ENCODE data around the gene LAYN.

Gene LAYN

GRCh38 chr11:111531687-111532364 is 8.7 kb upstream of the LAYN start:
- DNase-seq (ENCODE audit: low spot score), result no peak

- no peak for DNase-seq (ENCODE audit: low spot score)
These were observed 8.2 kb upstream of the LAYN start for GRCh38 chr11:111532365-111532709.

DNA sequence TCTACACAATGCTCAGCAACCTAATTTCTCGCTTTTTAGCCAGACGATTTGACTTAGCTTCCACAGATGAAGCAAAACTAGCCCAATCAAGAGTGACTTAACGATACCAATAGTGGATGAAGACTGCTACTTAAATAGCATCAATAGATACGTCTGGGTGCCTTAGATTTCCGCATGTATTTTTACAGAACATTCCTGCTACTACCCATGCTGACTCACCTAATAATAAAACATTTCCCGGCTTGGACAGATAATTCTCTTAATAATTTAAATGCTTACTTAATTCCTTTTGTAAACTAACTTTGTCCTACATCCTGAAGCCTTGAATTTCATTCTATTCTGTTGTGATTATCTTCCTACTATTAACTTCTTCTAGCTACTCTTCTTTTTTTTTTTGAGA is 5.2 kb upstream of the LAYN start:
- no peak for DNase-seq (ENCODE audit: low spot score)

DNA sequence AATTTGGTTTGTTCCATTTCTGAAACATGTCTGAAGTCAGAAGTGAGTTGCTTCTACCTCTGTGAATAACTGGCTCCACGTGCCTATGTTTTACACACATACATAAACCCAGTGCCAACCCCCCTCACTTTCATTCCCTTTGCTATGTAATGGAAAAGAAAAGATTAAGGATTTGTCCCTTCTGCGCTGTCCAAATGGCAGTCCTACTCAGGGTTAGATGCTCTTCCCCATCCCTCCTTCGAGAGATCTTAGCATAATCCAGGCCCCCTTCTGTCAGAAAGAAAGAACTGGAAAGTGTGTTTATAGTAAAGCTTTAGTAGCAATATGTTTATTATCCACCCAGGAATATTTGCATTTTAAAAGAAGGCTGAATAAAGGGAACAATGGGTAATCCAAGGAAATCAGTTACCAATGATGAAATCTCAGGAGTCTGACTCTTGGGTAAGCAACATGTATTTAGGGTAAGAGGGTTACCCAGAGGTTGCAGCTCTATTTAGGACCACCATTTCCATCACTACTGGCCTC is 3.1 kb upstream of the LAYN start:
- no peak for DNase-seq (ENCODE audit: low spot score)

DNA sequence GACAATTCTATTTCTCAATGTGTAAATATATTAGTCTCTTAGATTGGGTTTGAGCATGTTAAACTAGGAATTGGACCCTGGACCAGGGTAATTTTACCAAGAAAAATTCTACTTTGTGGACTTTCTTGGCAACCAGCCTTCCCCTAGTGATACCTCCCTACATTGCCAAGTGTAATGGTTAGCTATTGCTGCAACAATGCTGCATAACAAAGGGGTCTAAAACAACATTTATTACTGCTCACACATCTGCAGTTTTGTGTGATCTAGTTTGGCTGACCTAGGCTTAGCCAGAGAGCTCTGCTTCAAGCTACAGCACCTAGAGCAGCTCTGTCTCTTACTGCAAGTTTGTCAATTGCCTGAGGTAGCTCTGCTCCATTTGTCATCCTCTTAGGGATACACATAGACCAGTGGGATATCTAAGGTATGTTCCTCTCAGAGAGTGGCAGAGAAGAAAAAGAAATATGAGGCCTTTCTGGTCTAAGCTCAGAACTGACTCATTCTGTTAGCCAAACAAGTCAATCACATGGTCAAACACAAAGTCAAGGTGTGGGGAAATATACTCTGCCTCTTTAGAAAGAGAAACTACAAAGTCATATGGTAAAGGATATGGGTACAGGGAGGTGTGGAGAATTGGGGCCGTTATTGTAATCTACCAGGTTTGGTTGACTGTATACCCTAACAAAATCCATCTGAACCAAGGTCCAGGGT is 2.0 kb upstream of the LAYN start:
- DNase-seq (ENCODE audit: low spot score), result no peak

- DNase-seq (ENCODE audit: low spot score), result peak; percentile 47
These were observed 950 bp upstream of the LAYN start for GRCh38 chr11:111539426-111540113.

GRCh38 chr11:111540937-111541253 is 375 bp downstream of the LAYN start:
- no peak for DNase-seq (ENCODE audit: low spot score)

GRCh38 chr11:111541254-111542061 is 938 bp downstream of the LAYN start:
- DNase-seq (ENCODE audit: low spot score), result peak; percentile 30

DNA sequence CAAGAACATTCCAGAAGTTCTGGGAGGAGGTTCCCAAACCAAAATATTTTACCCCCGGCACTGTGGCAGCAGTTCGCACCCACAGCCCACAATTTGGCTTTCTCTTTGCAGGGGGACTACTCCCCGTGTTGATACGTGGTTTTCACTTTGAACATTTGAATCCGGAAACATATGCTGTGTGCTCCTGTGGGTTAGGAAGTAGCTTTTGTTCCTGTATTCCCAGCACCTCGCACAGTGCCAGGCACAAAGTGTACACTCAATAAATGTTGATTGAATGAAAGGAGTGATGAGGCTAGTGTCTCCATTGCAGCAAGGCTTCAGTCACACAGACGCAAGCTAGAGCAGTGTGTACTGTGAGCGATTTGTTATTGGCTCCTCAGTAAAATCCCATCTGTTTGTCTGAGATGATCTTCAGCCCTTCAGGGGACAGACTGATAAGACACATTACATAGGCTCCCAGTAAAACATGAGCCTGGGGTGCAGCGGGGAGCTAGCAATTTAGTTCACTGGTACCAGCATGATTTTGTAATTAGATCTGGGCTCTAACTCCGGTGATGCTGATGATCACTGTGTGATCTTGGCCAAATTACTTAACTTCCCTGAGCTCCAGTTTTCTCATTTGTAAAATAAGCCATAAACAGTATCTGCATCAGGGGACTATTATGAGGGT is 2.2 kb downstream of the LAYN start:
- DNase-seq (ENCODE audit: low spot score), result no peak

- no peak for DNase-seq (ENCODE audit: low spot score)
These were observed 8.0 kb downstream of the LAYN start for GRCh38 chr11:111548525-111548924.

GRCh38 chr11:111549196-111549868 is 8.8 kb downstream of the LAYN start:
- DNase-seq (ENCODE audit: low spot score), result no peak

GRCh38 chr11:111549869-111550203 is 9.3 kb downstream of the LAYN start:
- DNase-seq (ENCODE audit: low spot score), result no peak

DNA sequence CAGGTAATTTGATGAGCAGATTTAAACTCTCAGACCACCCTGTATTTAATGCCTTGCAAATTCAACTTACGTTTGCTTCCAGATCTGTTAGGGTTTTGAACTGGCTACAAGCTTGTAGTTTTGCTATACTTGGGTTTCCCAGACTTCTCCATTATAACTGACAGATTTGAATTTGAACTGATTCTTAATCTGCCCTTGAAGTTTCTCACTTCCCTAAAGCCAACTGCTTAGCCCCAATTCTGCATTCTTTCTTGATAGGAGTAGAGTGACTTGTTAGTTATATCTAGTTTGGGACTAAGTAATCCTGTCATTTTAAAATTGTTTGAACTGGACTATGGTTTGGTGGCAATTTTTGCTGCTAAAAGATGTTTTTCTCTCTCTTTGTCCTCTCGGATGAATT is 9.7 kb downstream of the LAYN start:
- DNase-seq (ENCODE audit: low spot score), result no peak

DNA sequence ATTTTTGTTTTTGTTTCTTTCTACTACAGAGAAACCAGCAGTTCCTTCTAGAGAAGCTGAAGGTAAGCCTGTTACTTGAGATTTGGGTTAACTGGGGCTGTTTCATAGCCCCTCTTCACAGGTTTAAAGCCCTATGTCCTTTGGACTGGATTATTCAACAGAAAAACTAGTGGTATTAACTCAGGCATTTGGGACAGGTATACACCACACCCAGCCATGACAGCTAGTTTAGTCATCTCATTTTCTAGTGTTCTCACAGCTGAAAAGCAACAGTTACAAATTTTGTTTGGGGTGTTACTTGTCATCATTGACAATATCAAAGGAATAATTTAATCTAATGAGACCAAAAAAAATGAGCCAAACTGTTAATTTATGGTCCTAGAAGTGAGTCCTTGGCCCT is 14.0 kb downstream of the LAYN start:
- DNase-seq (ENCODE audit: low spot score), result no peak

- no peak for DNase-seq (ENCODE audit: low spot score)
These were observed 14.7 kb downstream of the LAYN start for GRCh38 chr11:111555255-111555654.

GRCh38 chr11:111557425-111558111 is 17.0 kb downstream of the LAYN start:
- no peak for DNase-seq (ENCODE audit: low spot score)

DNA sequence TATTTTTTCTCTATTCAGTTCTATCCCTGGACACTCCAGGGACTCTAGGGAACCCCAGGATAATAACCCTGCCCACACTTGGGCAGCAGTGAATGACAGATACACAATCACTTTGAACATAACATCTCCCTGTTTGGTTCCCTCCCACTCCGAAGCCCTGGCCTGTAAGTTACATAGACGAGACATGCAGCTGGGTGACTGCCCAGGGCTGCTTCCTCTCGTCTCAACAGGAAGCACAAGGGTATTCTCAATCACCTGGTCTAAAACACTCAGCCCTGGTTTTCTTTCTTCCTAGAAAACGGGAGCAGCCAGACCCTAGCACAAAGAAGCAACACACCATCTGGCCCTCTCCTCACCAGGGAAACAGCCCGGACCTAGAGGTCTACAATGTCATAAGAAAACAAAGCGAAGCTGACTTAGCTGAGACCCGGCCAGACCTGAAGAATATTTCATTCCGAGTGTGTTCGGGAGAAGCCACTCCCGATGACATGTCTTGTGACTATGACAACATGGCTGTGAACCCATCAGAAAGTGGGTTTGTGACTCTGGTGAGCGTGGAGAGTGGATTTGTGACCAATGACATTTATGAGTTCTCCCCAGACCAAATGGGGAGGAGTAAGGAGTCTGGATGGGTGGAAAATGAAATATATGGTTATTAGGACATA is 19.4 kb downstream of the LAYN start:
- DNase-seq (ENCODE audit: low spot score), result no peak

- DNase-seq (ENCODE audit: low spot score), result no peak
These were observed 20.3 kb downstream of the LAYN start for GRCh38 chr11:111560800-111561199.

DNA sequence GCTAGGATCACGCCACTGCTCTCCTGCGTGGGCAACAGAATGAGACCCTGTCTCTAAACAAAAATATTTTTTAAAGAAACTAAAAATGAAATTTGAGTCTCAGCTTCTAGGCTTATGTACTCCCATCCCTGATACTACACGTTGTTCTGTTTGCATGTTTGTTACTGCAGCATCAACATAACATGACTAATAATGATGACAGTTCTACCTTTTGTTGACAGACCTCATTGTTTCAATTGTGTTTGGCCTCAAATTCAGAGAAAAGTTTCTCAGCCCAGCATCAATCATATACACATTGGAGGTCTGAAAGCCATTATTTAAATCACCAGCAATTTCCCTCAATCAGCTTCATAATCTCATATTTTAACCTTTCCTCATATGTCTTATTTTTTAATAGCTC is 20.8 kb downstream of the LAYN start:
- no peak for DNase-seq (ENCODE audit: low spot score)

DNA sequence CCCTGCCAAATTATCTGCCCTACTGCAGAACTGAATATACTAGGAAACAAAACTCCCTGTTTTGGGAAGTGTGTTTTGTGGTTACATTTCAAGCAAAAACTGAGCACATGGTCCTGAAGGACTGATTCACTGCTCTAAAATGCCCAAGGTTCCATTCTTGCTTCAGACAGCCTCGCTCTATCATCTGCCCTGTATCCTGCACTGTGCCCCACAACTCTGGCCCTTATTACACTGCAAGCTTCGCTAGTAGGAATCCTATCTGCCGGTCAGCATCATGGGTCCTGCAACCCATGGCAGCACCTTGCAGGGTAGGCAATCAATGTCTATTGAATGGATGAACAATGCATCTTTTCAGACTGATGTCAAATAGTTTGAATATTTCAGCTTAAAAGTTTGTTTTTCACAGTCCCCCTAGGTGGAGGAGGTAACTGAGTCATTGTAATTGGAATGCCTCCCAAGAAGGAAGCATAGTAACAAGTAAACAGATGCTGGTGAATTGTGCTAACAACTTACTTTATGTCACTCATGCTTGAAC is 21.3 kb downstream of the LAYN start:
- no peak for DNase-seq (ENCODE audit: low spot score)
